DND-41 (cell line): ENCODE measurements around the gene GABRG3.

ENCODE experiments used
- CTCF ChIP-seq: IDR thresholded peaks from 2 replicates; pipeline ENCODE4 v1.5.1; 2012; ENCODE audit warnings: borderline replicate concordance, low read length, moderate library complexity, mild to moderate bottlenecking; ENCODE audit not compliant: poor library complexity, severe bottlenecking; ENCODE audit errors: extremely low read depth
- EZH2 ChIP-seq: IDR thresholded peaks from 3 replicates; pipeline ENCODE4 v1.6.1; 2012; ENCODE audit warnings: borderline replicate concordance, low read depth, mild to moderate bottlenecking, moderate library complexity, low read length, inconsistent platforms; ENCODE audit not compliant: severe bottlenecking

GRCh38 chr15:27506752-27507151, 535.8 kb downstream of the GABRG3 start:
- TF ChIP-seq CTCF, result no peak
- no peak for TF ChIP-seq EZH2
